Prostate gland (tissue), 2 donors: Measurements from ENCODE around the gene FXYD6. TPM values are rescaled to one million over a fixed set of nuclear protein-coding genes. Genes with fewer than 3 reads are reported as not detected.
A peak's percentile ranks its signal among the peaks of the same experiment; 100 is the strongest.
"Not testable (repeated sequence)": the region's sequence is repeated elsewhere in the genome, so short reads cannot be mapped to it uniquely, and the experiment has no call there.

Source experiments
- DNase-seq: peaks from one replicate; pipeline ENCODE4 v3.0.0-alpha.2; 2019; ENCODE audit warnings: low spot score
- H3K27ac ChIP-seq, 2 donors: fragments of 200-600 bp; sonication (generic); 2 replicates each; pipeline ENCODE4 v1.5.1; 2017 to 2019
- H3K27me3 ChIP-seq: fragments of 200-600 bp; sonication (generic); replicated peaks from 2 replicates; pipeline ENCODE4 v1.5.1; 2019; ENCODE audit not compliant: insufficient read depth
- H3K36me3 ChIP-seq, 2 donors: fragments of 200-600 bp; sonication (generic); 1 replicate in 1 of 2; 2 replicates in 1 of 2; pipeline versions ENCODE4 v1.5.1 to v1.8.1; 2017 to 2019
- H3K4me1 ChIP-seq: fragments of 200-600 bp; sonication (generic); replicated peaks from 2 replicates; pipeline ENCODE4 v1.5.1; 2019
- H3K4me3 ChIP-seq, 2 donors: fragments of 200-600 bp; sonication (generic); 2 replicates each; pipeline ENCODE4 v1.5.1; 2017 to 2019
- H3K9me3 ChIP-seq: fragments of 200-600 bp; sonication (generic); 2 replicates; pipeline ENCODE4 v1.5.1; 2017
- POLR2A ChIP-seq: fragments of 450-650 bp; IDR thresholded peaks from one replicate; pipeline ENCODE4 v1.6.1; 2016; ENCODE audit warnings: antibody characterized with exemption, mild to moderate bottlenecking
- POLR2AphosphoS5 ChIP-seq: sonication (generic); formaldehyde crosslinking; IDR thresholded peaks from one replicate; pipeline ENCODE4 v1.6.1; 2017; ENCODE audit warnings: antibody characterized with exemption
- WGBS: methylation state at CpG from one replicate; pipeline ENCODE4 v1.1.5; 2018; 5-methylcytosine and 5-hydroxymethylcytosine counted together
- intact Hi-C: fragments of 100-400 bp; cut with DNase I; formaldehyde crosslinking; loops from one replicate; pipeline ENCODE4 v1.14.2; 2022
- total RNA-seq, 2 donors: library from RNA; depleted of rRNA; stranded (reverse); fragments of >200 nt; gene quantifications; one replicate each; pipeline ENCODE4 v1.1.0, GENCODE V29; 2016
- TF ChIP-seq, protein P1 (sequence below), 4 experiments: fragments of 200-600 bp in 2 of 4; fragments of 450-650 bp in 2 of 4; sonication (generic) in 2 of 4; IDR thresholded peaks; 1 replicate in 3 of 4; 2 replicates in 1 of 4; pipeline ENCODE4 v1.5.1; 2016 to 2019; ENCODE audit warnings: antibody characterized with exemption in 4 of 4, mild to moderate bottlenecking in 2 of 4, moderate library complexity in 2 of 4

FXYD6 gene
- total RNA-seq, 2 donors from 2014 or later: 29.6 to 366 TPM

DNA sequence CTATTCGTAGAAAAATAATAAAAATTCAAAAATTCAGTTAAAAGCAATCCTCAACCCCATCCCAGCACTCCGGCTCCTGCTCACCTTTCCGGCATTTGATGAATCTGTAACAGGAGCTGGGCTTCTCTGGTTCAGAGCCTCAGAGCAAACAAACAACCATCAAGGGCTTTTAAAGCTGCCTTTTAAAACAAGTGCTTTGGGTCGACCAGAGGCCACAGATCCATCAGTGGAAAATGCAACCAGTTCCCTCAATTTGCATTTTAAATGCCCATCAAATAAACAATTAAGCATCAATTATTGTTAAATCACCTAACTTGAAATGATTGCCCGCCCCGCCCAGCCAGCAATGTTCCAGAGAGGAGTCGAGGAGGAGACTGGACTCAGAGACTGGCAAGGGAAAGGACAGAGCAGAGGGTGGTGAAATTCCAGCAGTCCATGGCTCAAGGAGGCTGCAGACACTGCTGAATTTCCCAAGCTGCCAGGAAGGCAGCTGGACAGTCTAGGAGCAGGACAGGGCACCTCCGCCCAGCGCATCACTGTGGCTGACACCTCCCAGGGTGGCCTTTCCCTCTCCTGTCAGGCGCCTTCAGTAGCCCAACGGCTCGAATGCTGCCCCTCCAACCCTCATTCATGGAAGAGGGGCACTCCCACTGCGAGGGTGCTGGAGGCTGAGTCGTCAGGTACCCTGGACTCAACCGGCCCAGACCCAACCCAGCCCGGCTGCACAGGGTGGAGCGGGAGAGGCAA, 7.5 kb downstream of the FXYD6 start:
- peak overlapping the region in 1 of 2 donors; percentile 15 for H3K27ac ChIP-seq
- DNase-seq: no peak
- 63% methylated on average over 15 of the region's 17 CpGs for WGBS

DNA sequence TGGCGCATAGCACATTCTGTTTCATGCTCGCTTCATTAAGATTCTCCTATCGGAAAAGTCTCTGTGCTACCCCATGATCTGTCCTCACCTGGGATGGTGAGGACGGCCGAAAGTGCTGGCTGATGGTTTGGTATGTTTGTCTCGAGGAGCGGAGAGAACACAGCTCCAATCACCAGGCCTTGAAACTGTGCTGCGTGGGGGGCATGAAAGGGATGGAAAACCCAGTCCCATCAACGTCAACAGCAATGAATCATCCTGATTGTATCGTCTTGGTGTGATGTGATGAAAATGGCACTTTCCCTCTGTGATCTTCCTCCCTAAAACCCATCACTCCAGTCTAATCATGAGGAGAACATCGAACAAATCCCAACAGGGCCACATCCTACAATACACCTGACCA, 8.4 kb downstream of the FXYD6 start:
- intact Hi-C loops: no loop called here
- no peaks in the 10 kb centered on the region for H3K9me3 ChIP-seq
- no peaks in the 10 kb centered on the region for H3K27me3 ChIP-seq
- H3K27ac ChIP-seq: no peak overlapping the region
- H3K36me3 ChIP-seq: no peaks in the 10 kb centered on the region
- TF ChIP-seq POLR2AphosphoS5 (no peak), POLR2A (no peak)
- TF ChIP-seq, protein P1, sequence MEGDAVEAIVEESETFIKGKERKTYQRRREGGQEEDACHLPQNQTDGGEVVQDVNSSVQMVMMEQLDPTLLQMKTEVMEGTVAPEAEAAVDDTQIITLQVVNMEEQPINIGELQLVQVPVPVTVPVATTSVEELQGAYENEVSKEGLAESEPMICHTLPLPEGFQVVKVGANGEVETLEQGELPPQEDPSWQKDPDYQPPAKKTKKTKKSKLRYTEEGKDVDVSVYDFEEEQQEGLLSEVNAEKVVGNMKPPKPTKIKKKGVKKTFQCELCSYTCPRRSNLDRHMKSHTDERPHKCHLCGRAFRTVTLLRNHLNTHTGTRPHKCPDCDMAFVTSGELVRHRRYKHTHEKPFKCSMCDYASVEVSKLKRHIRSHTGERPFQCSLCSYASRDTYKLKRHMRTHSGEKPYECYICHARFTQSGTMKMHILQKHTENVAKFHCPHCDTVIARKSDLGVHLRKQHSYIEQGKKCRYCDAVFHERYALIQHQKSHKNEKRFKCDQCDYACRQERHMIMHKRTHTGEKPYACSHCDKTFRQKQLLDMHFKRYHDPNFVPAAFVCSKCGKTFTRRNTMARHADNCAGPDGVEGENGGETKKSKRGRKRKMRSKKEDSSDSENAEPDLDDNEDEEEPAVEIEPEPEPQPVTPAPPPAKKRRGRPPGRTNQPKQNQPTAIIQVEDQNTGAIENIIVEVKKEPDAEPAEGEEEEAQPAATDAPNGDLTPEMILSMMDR (IDR thresholded peaks at IDR 0.05): no peak
- H3K4me3 ChIP-seq: no peak overlapping the region
- WGBS: 73% methylated on average over 11 of the region's 11 CpGs
- no peaks in the 10 kb centered on the region for H3K4me1 ChIP-seq
- DNase-seq: no peak

More for the DNA sequence above, 7.5 kb downstream of the FXYD6 start:
- intact Hi-C loops: no loop called here
- Histone ChIP-seq H3K9me3 (no peaks in the 10 kb centered on the region), H3K36me3 (no peaks in the 10 kb centered on the region), H3K27me3 (no peaks in the 10 kb centered on the region), H3K4me3 (no peak overlapping the region), H3K4me1 (no peaks in the 10 kb centered on the region)
- TF ChIP-seq POLR2A (no peak), POLR2AphosphoS5 (no peak)
- TF ChIP-seq, protein P1 (IDR thresholded peaks at IDR 0.05): no peak

DNA sequence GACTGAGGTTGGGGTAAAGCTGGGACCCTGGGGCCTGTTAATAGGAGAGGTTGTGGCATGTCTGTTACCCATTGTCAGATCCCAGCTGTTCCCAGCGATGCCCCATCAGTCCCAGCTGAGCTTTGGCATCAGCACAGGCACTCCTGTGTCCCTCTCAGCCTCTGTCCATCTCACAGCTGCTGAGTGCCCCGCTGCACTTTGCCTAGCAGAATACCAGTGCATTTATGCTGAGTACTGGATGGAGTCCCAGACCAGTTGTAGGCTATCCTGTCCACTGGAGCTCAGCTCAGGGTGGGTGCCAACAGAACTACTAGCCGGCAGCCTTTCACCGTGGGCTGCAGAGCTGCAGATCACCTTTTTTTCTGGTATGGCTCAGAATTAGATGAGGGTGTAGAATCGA, 9.9 kb downstream of the FXYD6 start:
- no peaks in the 10 kb centered on the region for H3K36me3 ChIP-seq
- DNase-seq: no peak
- intact Hi-C loops: no loop called here
- no peaks in the 10 kb centered on the region for H3K9me3 ChIP-seq
- no peaks in the 10 kb centered on the region for H3K27me3 ChIP-seq
- TF ChIP-seq, protein P1 (IDR thresholded peaks at IDR 0.05): no peak
- no peak for TF ChIP-seq POLR2A
- TF ChIP-seq POLR2AphosphoS5: no peak
- no peak overlapping the region for H3K27ac ChIP-seq
- 45% methylated on average over 5 of the region's 5 CpGs for WGBS
- H3K4me3 ChIP-seq: no peak overlapping the region
- H3K4me1 ChIP-seq: no peaks in the 10 kb centered on the region

DNA sequence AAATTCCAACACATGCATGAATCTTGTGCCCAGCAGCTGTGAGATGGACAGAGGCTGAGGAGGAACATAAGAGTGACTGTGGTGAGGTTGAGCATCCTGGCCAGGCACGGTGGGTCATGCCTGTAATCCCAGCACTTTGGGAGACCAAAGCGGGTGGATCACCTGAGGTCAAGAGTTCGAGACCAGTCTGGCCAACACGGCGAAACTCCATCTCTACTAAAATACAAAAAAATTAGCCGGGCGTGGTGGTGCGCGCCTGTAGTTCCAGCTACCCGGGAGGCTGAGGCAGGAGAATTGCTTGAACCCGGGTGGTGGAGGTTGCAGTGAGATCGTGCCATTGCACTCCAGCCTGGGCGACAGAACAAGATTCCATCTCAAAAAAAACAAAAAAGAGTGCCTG, 10.9 kb downstream of the FXYD6 start:
- H3K9me3 ChIP-seq, intact Hi-C loops, H3K27ac ChIP-seq, DNase-seq, H3K4me3 ChIP-seq, H3K4me1 ChIP-seq, H3K27me3 ChIP-seq, H3K36me3 ChIP-seq: not testable (repeated sequence)
- WGBS: 90% methylated on average over 13 of the region's 13 CpGs

DNA sequence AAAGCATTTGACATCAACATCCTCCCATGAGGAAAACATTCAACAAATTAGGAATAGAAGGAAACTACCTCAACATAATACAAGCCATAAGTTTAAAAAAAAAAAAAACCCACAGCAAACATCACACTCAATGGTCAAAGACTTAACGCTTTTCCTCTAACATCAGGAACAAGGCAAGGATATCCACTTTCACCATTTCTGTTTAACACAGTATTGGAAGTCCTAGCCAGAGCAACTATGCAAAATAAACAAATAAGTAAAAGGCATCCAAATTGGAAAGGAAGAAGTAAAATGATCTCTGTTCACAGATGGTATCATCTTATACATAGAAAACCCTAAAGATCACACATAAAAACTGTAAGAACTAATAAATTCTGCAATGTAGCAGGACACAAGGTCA, 13.1 kb downstream of the FXYD6 start:
- WGBS: 17% methylated on average over 1 of the region's 1 CpG
- DNase-seq: no peak
- Histone ChIP-seq H3K4me3 (no peak overlapping the region), H3K27me3 (no peaks in the 10 kb centered on the region), H3K9me3 (no peaks in the 10 kb centered on the region), H3K27ac (no peak overlapping the region), H3K4me1 (no peaks in the 10 kb centered on the region), H3K36me3 (no peaks in the 10 kb centered on the region)
- intact Hi-C loops: no loop called here
- no peak for TF ChIP-seq POLR2A
- TF ChIP-seq, protein P1 (IDR thresholded peaks at IDR 0.05): no peak
- no peak for TF ChIP-seq POLR2AphosphoS5
